ENCODE measurements around the gene KLC1.

The KLC1 gene

DNA sequence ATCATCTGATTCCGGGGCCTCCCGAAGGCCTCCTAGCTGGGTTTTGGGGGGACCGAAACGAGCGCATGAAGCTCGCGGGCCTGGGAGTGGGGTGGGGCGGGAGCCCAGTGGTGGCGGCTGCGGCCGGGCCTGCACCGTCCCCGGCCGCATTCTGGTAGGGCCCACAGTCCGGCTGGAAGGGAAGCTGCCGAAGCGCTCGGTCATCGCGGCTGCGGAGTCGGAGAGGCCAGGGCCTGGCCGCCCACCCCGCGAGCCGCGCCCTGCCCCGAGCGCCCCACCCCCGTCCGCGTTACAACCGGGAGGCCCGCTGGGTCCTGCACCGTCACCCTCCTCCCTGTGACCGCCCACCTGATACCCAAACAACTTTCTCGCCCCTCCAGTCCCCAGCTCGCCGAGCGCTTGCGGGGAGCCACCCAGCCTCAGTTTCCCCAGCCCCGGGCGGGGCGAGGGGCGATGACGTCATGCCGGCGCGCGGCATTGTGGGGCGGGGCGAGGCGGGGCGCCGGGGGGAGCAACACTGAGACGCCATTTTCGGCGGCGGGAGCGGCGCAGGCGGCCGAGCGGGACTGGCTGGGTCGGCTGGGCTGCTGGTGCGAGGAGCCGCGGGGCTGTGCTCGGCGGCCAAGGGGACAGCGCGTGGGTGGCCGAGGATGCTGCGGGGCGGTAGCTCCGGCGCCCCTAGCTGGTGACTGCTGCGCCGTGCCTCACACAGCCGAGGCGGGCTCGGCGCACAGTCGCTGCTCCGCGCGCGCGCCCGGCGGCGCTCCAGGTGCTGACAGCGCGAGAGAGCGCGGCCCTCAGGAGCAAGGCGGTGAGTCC lies at the start of gene KLC1:
TSS of gene KLC1 (plus strand) at position 528 of the 819 bp plus-strand sequence. CDS start 25,354 bp downstream, outside the sequence.
- peak; percentile 73 to 74 for DNase-seq (ENCODE audit: low read depth in 2 of 2)
- TF ChIP-seq, protein P1, sequence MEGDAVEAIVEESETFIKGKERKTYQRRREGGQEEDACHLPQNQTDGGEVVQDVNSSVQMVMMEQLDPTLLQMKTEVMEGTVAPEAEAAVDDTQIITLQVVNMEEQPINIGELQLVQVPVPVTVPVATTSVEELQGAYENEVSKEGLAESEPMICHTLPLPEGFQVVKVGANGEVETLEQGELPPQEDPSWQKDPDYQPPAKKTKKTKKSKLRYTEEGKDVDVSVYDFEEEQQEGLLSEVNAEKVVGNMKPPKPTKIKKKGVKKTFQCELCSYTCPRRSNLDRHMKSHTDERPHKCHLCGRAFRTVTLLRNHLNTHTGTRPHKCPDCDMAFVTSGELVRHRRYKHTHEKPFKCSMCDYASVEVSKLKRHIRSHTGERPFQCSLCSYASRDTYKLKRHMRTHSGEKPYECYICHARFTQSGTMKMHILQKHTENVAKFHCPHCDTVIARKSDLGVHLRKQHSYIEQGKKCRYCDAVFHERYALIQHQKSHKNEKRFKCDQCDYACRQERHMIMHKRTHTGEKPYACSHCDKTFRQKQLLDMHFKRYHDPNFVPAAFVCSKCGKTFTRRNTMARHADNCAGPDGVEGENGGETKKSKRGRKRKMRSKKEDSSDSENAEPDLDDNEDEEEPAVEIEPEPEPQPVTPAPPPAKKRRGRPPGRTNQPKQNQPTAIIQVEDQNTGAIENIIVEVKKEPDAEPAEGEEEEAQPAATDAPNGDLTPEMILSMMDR (IDR thresholded peaks at IDR 0.05; ENCODE audit: low read depth, low read length), result no peak

DNA sequence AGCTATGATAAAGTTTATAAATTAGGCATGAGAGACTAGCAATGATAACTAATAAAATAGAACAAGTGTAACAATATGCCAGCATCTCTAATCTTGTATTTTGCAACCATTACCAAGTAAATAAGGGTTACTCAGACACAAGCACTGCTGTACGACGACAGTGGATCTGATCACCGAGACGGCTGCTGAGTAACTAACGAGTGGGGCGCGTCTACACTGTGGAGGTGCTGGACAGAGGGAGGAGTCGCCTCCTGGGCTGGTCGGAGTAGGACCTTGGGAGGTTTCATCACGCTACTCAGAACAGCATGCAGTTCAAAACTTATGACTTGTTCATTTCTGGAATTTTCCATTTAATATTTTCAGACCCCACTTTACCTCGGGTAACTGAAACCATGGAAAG lies 47.8 kb upstream of the KLC1 start:
- DNase-seq (ENCODE audit: low read depth in 2 of 2), result no peak
- H3K4me3 ChIP-seq (replicated peaks in 1 of 2; ENCODE audit: low read depth in 2 of 2, low read length in 2 of 2), result no peak overlapping the region
- TF ChIP-seq, protein P1 (IDR thresholded peaks at IDR 0.05; ENCODE audit: low read depth, low read length), result no peak

More for the DNA sequence above, at the start of gene KLC1:
- peak within 1 kb of the TSS; percentile 80 to 84 for H3K4me3 ChIP-seq (replicated peaks in 1 of 2; ENCODE audit: low read depth in 2 of 2, low read length in 2 of 2)

DNA sequence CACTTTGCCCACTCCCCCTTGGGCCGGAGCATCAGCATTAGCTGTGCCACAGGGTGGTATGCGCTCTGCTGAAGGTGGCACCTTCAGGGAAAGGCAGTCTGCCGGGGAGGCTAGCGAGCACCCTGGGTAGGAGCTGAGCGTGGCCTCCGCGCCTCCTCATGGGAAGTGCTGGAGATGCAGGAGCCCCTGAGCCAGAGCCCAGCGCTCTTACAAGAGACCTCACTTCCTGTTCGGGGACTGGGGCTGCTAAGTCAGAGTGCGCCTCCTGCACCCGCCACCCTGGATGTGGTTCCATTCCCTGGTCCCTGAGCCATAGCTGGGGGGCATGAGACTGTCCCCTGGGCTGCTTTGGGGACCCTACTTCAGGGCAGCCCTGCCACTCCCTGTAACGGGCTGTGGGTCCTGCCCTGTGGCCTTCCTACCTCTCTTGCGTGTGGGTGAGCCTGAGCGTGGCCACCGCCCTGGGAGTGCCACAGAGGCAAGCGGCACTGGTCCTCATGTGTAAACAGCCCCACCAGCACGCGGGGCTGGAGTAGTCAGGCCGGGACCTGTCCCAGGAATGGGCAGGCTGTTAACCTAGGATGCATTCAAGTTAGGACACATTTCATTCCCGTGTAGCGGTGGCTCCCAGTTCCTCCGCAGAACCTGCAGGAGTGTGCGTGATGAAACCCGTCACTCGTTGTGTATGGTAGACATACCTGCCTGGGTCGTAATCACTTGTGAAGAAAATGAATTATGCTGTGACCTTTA lies 46.9 kb upstream of the KLC1 start:
- DNase-seq (ENCODE audit: low read depth in 2 of 2), result no peak
- TF ChIP-seq, protein P1 (IDR thresholded peaks at IDR 0.05; ENCODE audit: low read depth, low read length), result no peak
- H3K4me3 ChIP-seq (replicated peaks in 1 of 2; ENCODE audit: low read depth in 2 of 2, low read length in 2 of 2), result no peak overlapping the region

DNA sequence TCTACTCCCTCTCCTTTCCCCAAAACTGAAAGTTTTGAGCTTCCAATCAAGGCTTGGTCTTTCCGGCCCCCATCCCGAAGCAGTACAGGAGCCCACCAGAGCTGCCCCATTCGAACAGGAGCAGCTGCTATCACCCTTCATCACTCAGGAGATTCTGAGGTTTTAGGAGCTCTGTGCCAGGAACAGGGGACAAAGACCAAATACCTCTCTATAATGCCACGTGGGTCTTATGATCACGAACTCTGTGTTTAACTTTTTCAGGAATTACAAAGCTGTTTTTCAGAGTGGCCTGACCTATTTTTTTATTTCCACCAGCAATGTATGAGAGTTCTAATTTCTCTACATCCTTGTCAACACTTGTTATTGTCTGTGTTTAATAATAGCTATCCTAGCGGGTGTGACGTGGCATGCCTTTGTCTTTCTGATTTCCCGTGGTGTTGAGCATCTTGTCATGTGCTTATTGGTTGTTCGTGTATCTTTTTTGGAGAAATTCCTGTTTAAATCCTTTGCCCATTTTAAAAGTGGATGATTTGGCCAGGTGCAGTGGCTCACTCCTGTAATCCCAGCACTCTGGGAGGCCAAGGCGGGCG lies 44.6 kb upstream of the KLC1 start:
- H3K4me3 ChIP-seq (replicated peaks in 1 of 2; ENCODE audit: low read depth in 2 of 2, low read length in 2 of 2), result no peak overlapping the region
- TF ChIP-seq, protein P1 (IDR thresholded peaks at IDR 0.05; ENCODE audit: low read depth, low read length), result no peak
- no peak for DNase-seq (ENCODE audit: low read depth in 2 of 2)

DNA sequence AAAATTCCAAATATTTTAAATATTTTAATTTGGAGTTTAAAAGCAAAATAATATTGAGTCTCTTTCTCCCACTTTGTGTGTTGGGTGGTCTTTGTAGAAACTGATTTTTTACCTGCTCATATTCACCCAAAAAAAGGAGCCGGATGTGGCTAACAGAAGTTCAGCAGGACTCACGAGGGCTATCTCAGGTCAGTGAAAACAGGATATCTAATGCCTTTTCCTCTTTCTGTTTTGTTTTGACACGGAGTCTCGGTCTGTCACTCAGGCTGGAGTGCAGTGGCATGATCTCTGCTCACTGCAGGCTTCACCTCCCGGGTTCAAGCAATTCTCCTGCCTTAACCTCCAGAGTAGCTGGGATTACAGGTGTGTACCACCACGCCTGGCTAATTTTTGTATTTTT lies 35.4 kb upstream of the KLC1 start:
- TF ChIP-seq, protein P1 (IDR thresholded peaks at IDR 0.05; ENCODE audit: low read depth, low read length), result no peak
- H3K4me3 ChIP-seq (replicated peaks in 1 of 2; ENCODE audit: low read depth in 2 of 2, low read length in 2 of 2), result no peak overlapping the region
- DNase-seq (ENCODE audit: low read depth in 2 of 2), result no peak

DNA sequence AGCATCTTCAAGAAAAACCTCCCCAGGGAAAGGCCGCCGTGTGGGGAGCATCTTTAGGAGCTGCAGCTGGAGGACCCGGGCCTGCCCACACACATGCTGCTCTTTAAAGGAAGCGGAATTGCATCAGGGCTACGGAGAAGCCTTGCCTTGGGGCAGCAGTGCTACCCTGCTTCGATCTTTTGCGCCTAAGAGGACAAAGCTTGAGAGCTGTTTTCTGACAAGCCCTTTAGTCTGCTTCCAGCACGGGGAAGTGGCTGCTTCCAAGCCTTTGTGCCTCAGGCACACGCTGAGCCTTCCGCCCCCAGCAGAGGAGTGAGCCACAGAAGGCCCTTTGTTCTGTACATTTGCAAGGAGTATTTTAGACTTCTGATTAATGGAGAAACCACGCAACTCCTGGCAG lies 34.7 kb upstream of the KLC1 start:
- DNase-seq (ENCODE audit: low read depth in 2 of 2), result peak; percentile 65 to 85
- TF ChIP-seq, protein P1 (IDR thresholded peaks at IDR 0.05; ENCODE audit: low read depth, low read length), result no peak
- no peak overlapping the region for H3K4me3 ChIP-seq (replicated peaks in 1 of 2; ENCODE audit: low read depth in 2 of 2, low read length in 2 of 2)

Measured in cardiac fibroblast (primary cell).